GM12878 (cell line): Measurements from ENCODE around the gene EIF3D. TPM values are rescaled to one million over a fixed set of nuclear protein-coding genes. Genes with fewer than 3 reads are reported as not detected.

Experiments
- ATAC-seq: fragments of 200-7000 bp; cut with Tn5 transposase; 3 replicates; pipeline ENCODE4 v1.9.1; 2020; ENCODE audit warnings: mild to moderate bottlenecking, moderate library complexity
- BruUV-seq: library from RNA; stranded (reverse); fragments of 400-500 nt; replicated peaks from 2 replicates; lab custom pipeline; 2021; lab: Mats Ljungman, UMichigan
- CTCF ChIA-PET: fragments of 300-600 bp; sonication (Branson Sonifier 250); formaldehyde crosslinking; extraction: SDS; loops from one replicate; lab custom pipeline; 2021; ENCODE audit warnings: inconsistent platforms; lab: Yijun Ruan, JAX
- POLR2A ChIA-PET: fragments of 350-600 bp; formaldehyde crosslinking; extraction: SDS; loops from one replicate; lab custom pipeline; 2021; ENCODE audit warnings: inconsistent platforms; lab: Charles Lee
- RAD21 ChIA-PET: fragments of 300-600 bp; sonication (Branson Sonifier 250); formaldehyde crosslinking; loops from one replicate; lab custom pipeline; 2023; ENCODE audit warnings: antibody characterized with exemption; ENCODE audit not compliant: unreplicated experiment; lab: Charles Lee
- SMC1A ChIA-PET: fragments of 300-600 bp; sonication (Branson Sonifier 250); formaldehyde crosslinking; loops from one replicate; lab custom pipeline; 2023; ENCODE audit not compliant: unreplicated experiment, uncharacterized antibody; lab: Charles Lee
- DNase-seq: peaks from one replicate; pipeline ENCODE4 v3.0.0-alpha.2; 2011; ENCODE audit warnings: low read depth, low spot score
- FAIRE-seq: peaks from 3 replicates; lab custom pipeline; 2011; peaks lifted over from hg19 to GRCh38; lab: Jason Lieb, UNC
- H2AFZ ChIP-seq: 2 replicates; pipeline ENCODE4 v1.6.0; 2011; ENCODE audit warnings: low read depth, low read length, control low read depth; ENCODE audit not compliant: control insufficient read depth
- H3K27ac ChIP-seq: 2 replicates; pipeline ENCODE4 v1.5.1; 2011; ENCODE audit warnings: control low read depth; ENCODE audit not compliant: control insufficient read depth, insufficient read depth
- H3K27me3 ChIP-seq, 2 experiments: replicated peaks in 1 of 2; 2 replicates each; pipeline versions ENCODE4 v1.6.0 to v1.6.1; 2011; ENCODE audit warnings: low read length in 1 of 2; ENCODE audit not compliant: control insufficient read depth in 2 of 2, insufficient read depth in 2 of 2
- H3K36me3 ChIP-seq, 2 experiments: 2 replicates each; pipeline ENCODE4 v1.5.1; 2011; ENCODE audit warnings: low read length in 1 of 2; ENCODE audit not compliant: control insufficient read depth in 2 of 2, insufficient read depth in 2 of 2
- H3K4me1 ChIP-seq: 2 replicates; pipeline ENCODE4 v1.6.1; 2011; ENCODE audit warnings: mild to moderate bottlenecking, low read length, moderate library complexity, mixed read lengths; ENCODE audit not compliant: control insufficient read depth, insufficient read depth
- H3K4me2 ChIP-seq: 2 replicates; pipeline ENCODE4 v1.6.0; 2011; ENCODE audit warnings: control low read depth; ENCODE audit not compliant: control insufficient read depth, insufficient read depth
- H3K4me3 ChIP-seq: fragments of 200-600 bp; sonication (generic); 2 replicates; pipeline ENCODE4 v1.5.1; 2016
- H3K79me2 ChIP-seq: 2 replicates; pipeline ENCODE4 v1.6.0; 2011; ENCODE audit warnings: low read length; ENCODE audit not compliant: control insufficient read depth, insufficient read depth
- H3K9ac ChIP-seq: 2 replicates; pipeline ENCODE4 v1.8.0; 2011; ENCODE audit warnings: low read length, control low read depth, mixed read lengths; ENCODE audit not compliant: control insufficient read depth, insufficient read depth
- H3K9me3 ChIP-seq: replicated peaks from 3 replicates; pipeline ENCODE4 v1.5.1; 2011; ENCODE audit warnings: mild to moderate bottlenecking, low read length; ENCODE audit not compliant: control insufficient read depth, insufficient read depth
- H4K20me1 ChIP-seq: 2 replicates; pipeline ENCODE4 v1.6.0; 2011; ENCODE audit not compliant: control insufficient read depth, insufficient read depth
- CEBPB ChIP-seq, 2 experiments: fragments of 150-350 bp in 1 of 2; IDR thresholded peaks; 2 replicates each; pipeline ENCODE4 v1.6.1; 2012 to 2014; ENCODE audit warnings: low read depth in 2 of 2, low read length in 2 of 2, borderline replicate concordance in 1 of 2, inconsistent platforms in 1 of 2
- MTA3 ChIP-seq: IDR thresholded peaks from 2 replicates; pipeline ENCODE4 v1.6.1; 2012; ENCODE audit warnings: low read length, inconsistent platforms, borderline replicate concordance
- NFIC ChIP-seq: IDR thresholded peaks from 2 replicates; pipeline ENCODE4 v1.6.1; 2012; ENCODE audit warnings: low read depth, mild to moderate bottlenecking, inconsistent platforms, low read length, moderate library complexity
- SMAD1 ChIP-seq: fragments of 450-650 bp; IDR thresholded peaks from 2 replicates; pipeline ENCODE4 v1.6.1; 2018; ENCODE audit warnings: mild to moderate bottlenecking, low read depth; ENCODE audit not compliant: partially characterized antibody
- TCF12 ChIP-seq: IDR thresholded peaks from 2 replicates; pipeline ENCODE4 v1.6.1; 2011; ENCODE audit warnings: low read depth, mild to moderate bottlenecking, low read length
- ZBTB40 ChIP-seq: fragments of 450-650 bp; IDR thresholded peaks from 2 replicates; pipeline ENCODE4 v1.6.1; 2016; ENCODE audit warnings: mild to moderate bottlenecking, moderate library complexity, borderline replicate concordance
- ZNF274 ChIP-seq: IDR thresholded peaks from one replicate; pipeline ENCODE4 v1.8.0; 2011; ENCODE audit not compliant: insufficient read length, insufficient read depth
- WGBS: methylation state at CpG from one replicate; pipeline ENCODE4 v1.1.6; 2016; ENCODE audit warnings: low lambda C conversion rate; ENCODE audit not compliant: insufficient replicate concordance, insufficient coverage; ENCODE audit errors: missing lambda C conversion rate; 5-methylcytosine and 5-hydroxymethylcytosine counted together
- in situ Hi-C: fragments of 300-500 bp; cut with MboI; formaldehyde crosslinking; loops from 9 replicates; pipeline ENCODE4 v1.14.3; 2018; ENCODE audit warnings: mixed read lengths
- intact Hi-C: fragments of 100-400 bp; cut with micrococcal nuclease; formaldehyde crosslinking; loops from one replicate; pipeline ENCODE4 v1.14.2; 2022; ENCODE audit not compliant: unreplicated experiment
- polyA plus RNA-seq, 11 experiments: library from polyadenylated mRNA; depleted of rRNA in 4 of 11; unstranded in 6 of 11; stranded (reverse) in 5 of 11; fragments of >200 nt; fragmentation: Nextera tagmentation in 4 of 11; fragmentation: Illumina TruSeq in 1 of 11; extraction: Ambion mirVana in 4 of 11; extraction: Trizol in 1 of 11; gene quantifications; 1 replicate in 1 of 11; 2 replicates in 10 of 11; pipeline versions ENCODE4 v1.2.1 to v1.2.3, GENCODE V29; 2011 to 2016; ENCODE audit warnings: inconsistent platforms in 2 of 11, missing spikeins in 2 of 11, low read depth in 1 of 11
- total RNA-seq, 4 experiments: library from RNA; depleted of rRNA in 3 of 4; stranded (reverse); fragments of >200 nt in 3 of 4; fragmentation: Illumina TruSeq in 1 of 4; extraction: Trizol in 1 of 4; gene quantifications; 2 replicates each; pipeline versions ENCODE4 v1.2.1 to v1.2.3, GENCODE V29; 2013 to 2021

Gene EIF3D
- total and polyA plus RNA-seq, 10 of the 15 experiments (the other 5 are each of a cell fraction or from before 2014, with no cell fraction given): 240 to 558 (median 420) TPM

- no TSS peak for BruUV-seq
- no peak for TF ChIP-seq MTA3
- no peak for TF ChIP-seq ZNF274
- no peak for TF ChIP-seq SMAD1
- TF ChIP-seq NFIC: no peak
- no peak for TF ChIP-seq ZBTB40
- no peak for TF ChIP-seq TCF12
- TF ChIP-seq CEBPB (IDR thresholded peaks at IDR 0.05; ENCODE audit: borderline replicate concordance in 1 of 2, low read depth in 2 of 2, low read length in 2 of 2): no peak
Observed at GRCh38 chr22:36464715-36465231, 64.2 kb downstream of the EIF3D start.

More at GRCh38 chr22:36464715-36465231, 64.2 kb downstream of the EIF3D start:
- Histone ChIP-seq H3K9me3 (no peaks in the 10 kb centered on the region), H3K27me3 (no peaks in the 10 kb centered on the region), H3K27ac (no peak overlapping the region), H3K36me3 (peaks cover 0 to 15% of the 10 kb centered on the region in 2 experiments; a peak in 3 of 4 replicates), H3K4me1 (no peaks in the 10 kb centered on the region), H3K9ac (no peak overlapping the region), H3K4me3 (no peak overlapping the region), H2AFZ (no peak overlapping the region), H4K20me1 (no peaks in the 10 kb centered on the region), H3K4me2 (no peak overlapping the region), H3K79me2 (no peaks in the 10 kb centered on the region)
- DNase-seq (no peak), ATAC-seq (no peak), FAIRE-seq (no peak)
- intact Hi-C loops: no loop called here
- in situ Hi-C loops: loop anchor here (5.0 kb wide), 1 partner anchor 157 kb away; no protein-coding TSS in a partner anchor
- SMC1A ChIA-PET: no interaction called here
- CTCF ChIA-PET: no interaction called here
- POLR2A ChIA-PET: no interaction called here
- WGBS: 82% methylated on average over 20 of the region's 20 CpGs
- RAD21 ChIA-PET: no interaction called here
